NOMO-1 treated with DMSO at 0.1 percent for 48 hours (cell line): ENCODE measurements around the gene JMJD8.

ENCODE experiments used
- DNase-seq: peaks from one replicate; lab custom pipeline; 2025; ENCODE audit not compliant: unreplicated experiment; lab: John Stamatoyannopoulos, UW

JMJD8 gene

GRCh38 chr16:722835-723633 lies 38.9 kb upstream of the JMJD8 start:
- no peak for DNase-seq

- DNase-seq: no peak
Measured at GRCh38 chr16:721765-722540, 37.8 kb upstream of the JMJD8 start.

GRCh38 chr16:720990-721764 lies 37.0 kb upstream of the JMJD8 start, which contains the start of gene ANTKMT:
Gene ANTKMT (plus strand): TSS chr16:721146. CDS start chr16:721275, 129 bp downstream.
- DNase-seq: peak; percentile 81

- no peak for DNase-seq
Measured at GRCh38 chr16:720447-720989, 36.4 kb upstream of the JMJD8 start.

GRCh38 chr16:719815-720446 lies 35.8 kb upstream of the JMJD8 start:
- no peak for DNase-seq

GRCh38 chr16:718922-719321 lies 34.8 kb upstream of the JMJD8 start:
- DNase-seq: no peak

GRCh38 chr16:718389-718788 lies 34.3 kb upstream of the JMJD8 start:
- DNase-seq: no peak

- no peak for DNase-seq
Measured at GRCh38 chr16:717450-718245, 33.5 kb upstream of the JMJD8 start.

GRCh38 chr16:716768-717325 lies 32.7 kb upstream of the JMJD8 start:
- DNase-seq: no peak

- no peak for DNase-seq
Measured at GRCh38 chr16:716200-716568, 32.0 kb upstream of the JMJD8 start.

- DNase-seq: peak; percentile 17
Measured at GRCh38 chr16:715477-716199, 31.5 kb upstream of the JMJD8 start.

- DNase-seq: peak; percentile 73
Measured at GRCh38 chr16:714558-715476, 30.7 kb upstream of the JMJD8 start, which contains the start of gene METRN. Gene METRN (plus strand): TSS chr16:715118. CDS start chr16:715290, 172 bp downstream.

- DNase-seq: no peak
Measured at GRCh38 chr16:714079-714478, 29.9 kb upstream of the JMJD8 start.

GRCh38 chr16:712740-713250 lies 28.7 kb upstream of the JMJD8 start:
- DNase-seq: peak; percentile 36

- DNase-seq: peak; percentile 53
Measured at GRCh38 chr16:711548-712320, 27.6 kb upstream of the JMJD8 start.

- DNase-seq: no peak
Measured at GRCh38 chr16:711084-711483, 26.9 kb upstream of the JMJD8 start.
